ENCODE data around the gene EPHB2.

EPHB2 gene

DNA sequence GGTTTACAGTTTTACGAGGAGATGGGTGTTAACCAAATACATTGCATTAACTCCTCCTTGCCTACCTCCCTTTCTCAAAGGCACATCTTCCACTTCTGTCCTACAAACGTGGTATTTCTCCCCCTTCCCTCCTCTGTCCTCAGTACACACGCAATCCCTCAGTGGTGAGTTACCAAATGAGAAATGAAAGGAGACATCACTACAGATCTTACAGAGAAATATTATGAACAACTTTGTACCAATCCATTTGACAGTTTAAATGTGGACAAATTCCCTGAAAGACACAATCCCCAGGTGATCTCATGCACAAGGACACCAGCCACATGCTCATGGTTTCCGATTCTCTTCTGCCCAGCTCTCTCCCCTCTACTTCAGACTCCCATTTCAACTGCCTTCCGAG lies 255.7 kb downstream of the EPHB2 start:
- Histone ChIP-seq H3K27me3 (ENCODE audit: control insufficient read depth, insufficient read depth, low read length) (peaks cover 10% of the 10 kb centered on the region), H3K4me3 (ENCODE audit: low read length) (no peak overlapping the region), H3K9me3 (ENCODE audit: control insufficient read depth, low read length) (no peaks in the 10 kb centered on the region), H3K4me1 (ENCODE audit: control insufficient read depth, insufficient read depth, low read length) (no peaks in the 10 kb centered on the region), H3K36me3 (ENCODE audit: control insufficient read depth, insufficient read depth, low read length) (no peaks in the 10 kb centered on the region), H3K9ac (ENCODE audit: low read length) (no peak overlapping the region)

DNA sequence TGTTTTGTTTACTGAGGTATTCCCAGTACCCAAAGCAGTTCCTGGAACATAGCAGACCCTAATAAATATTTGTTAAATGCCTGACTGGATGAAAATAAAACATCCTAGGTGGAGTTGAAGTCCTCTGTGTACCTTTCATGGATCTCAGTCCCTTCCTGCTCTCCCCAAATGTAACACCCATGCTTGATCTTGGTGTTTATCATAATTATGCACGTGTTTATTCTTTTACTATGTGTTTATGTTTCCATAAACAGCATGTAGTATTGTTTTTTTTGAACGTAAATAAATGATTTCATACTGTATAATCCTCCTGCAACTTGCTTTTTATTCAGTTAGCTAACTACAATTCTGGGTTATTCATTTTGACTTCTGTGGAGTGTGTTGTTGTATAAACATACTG lies 257.2 kb downstream of the EPHB2 start:
- no peak overlapping the region for H3K4me3 ChIP-seq (ENCODE audit: low read length)
- H3K4me1 ChIP-seq (ENCODE audit: control insufficient read depth, insufficient read depth, low read length), result no peaks in the 10 kb centered on the region
- H3K27me3 ChIP-seq (ENCODE audit: control insufficient read depth, insufficient read depth, low read length), result peaks cover 13% of the 10 kb centered on the region
- H3K36me3 ChIP-seq (ENCODE audit: control insufficient read depth, insufficient read depth, low read length), result no peaks in the 10 kb centered on the region
- H3K9me3 ChIP-seq (ENCODE audit: control insufficient read depth, low read length), result no peaks in the 10 kb centered on the region
- no peak overlapping the region for H3K9ac ChIP-seq (ENCODE audit: low read length)

DNA sequence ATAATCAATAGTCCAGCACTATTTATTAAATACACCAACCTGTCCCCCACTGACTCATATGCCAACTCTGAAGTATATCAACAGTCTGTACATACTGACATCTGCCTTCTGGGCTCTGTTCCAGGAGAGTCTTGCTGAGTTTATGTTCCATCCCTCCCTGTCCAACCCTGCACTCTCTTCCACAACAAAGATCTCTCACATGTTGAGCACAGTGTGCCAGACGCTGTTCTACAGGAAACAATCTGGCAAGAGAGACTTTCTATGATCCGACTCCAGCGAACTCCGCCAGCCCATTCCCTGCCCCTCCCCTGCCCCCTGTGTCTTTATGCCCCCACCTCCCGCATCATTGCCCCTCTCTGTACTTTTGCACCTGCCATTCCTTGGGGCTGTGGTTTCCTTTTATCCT lies 258.7 kb downstream of the EPHB2 start:
- Histone ChIP-seq H3K27me3 (ENCODE audit: control insufficient read depth, insufficient read depth, low read length) (peaks cover 17% of the 10 kb centered on the region), H3K9ac (ENCODE audit: low read length) (no peak overlapping the region), H3K4me1 (ENCODE audit: control insufficient read depth, insufficient read depth, low read length) (no peaks in the 10 kb centered on the region), H3K9me3 (ENCODE audit: control insufficient read depth, low read length) (no peaks in the 10 kb centered on the region), H3K36me3 (ENCODE audit: control insufficient read depth, insufficient read depth, low read length) (no peaks in the 10 kb centered on the region), H3K4me3 (ENCODE audit: low read length) (no peak overlapping the region)

DNA sequence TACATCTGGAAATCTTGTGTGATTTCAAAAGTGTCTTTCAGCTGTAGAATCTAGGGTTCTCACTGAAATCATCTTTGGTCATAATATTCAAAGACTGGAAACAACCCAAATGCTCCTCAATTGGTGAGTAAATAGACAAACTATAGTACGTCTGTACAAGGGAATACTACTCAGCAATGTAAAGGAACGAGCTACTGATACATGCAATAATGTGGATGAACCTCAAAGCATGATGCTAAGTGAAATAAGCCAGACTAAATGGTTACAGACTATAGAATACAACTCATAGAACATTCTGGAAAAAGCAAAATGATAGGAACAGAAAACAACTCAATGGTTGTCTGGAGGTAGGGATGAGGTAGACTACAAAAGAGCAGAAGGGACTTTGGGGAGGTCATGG lies 259.5 kb downstream of the EPHB2 start:
- peaks cover 17% of the 10 kb centered on the region for H3K27me3 ChIP-seq (ENCODE audit: control insufficient read depth, insufficient read depth, low read length)
- no peak overlapping the region for H3K9ac ChIP-seq (ENCODE audit: low read length)
- no peaks in the 10 kb centered on the region for H3K9me3 ChIP-seq (ENCODE audit: control insufficient read depth, low read length)
- H3K4me1 ChIP-seq (ENCODE audit: control insufficient read depth, insufficient read depth, low read length), result no peaks in the 10 kb centered on the region
- H3K36me3 ChIP-seq (ENCODE audit: control insufficient read depth, insufficient read depth, low read length), result no peaks in the 10 kb centered on the region
- H3K4me3 ChIP-seq (ENCODE audit: low read length), result no peak overlapping the region
